ENCODE results near the gene LGR4. TPM values are rescaled to one million over a fixed set of nuclear protein-coding genes. Genes with fewer than 3 reads are reported as not detected.

Gene LGR4
- total and polyA plus RNA-seq, 10 of the 15 experiments (the other 5 are each of a cell fraction or from before 2014, with no cell fraction given) = under 0.01 to 0.64 (median 0.04) TPM; not detected in 5

DNA sequence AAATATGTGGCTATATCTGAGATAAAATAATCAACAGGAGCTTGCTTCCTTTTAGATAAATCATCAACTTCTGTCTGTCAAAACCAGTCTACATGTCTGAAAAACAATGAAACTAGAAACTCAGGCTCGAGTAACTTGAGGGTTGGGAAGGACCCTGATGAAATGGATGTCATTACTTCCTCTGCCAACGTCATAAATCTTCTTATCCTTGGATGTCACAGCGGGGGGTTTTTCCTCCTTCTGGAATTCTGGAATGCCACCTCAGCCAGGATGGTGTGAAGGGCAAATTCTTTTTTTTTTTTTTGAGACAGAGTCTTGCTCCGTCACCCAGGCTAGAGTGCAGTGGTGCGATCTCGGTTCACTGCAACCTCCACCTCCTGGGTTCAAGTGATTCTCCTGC, 13.4 kb downstream of the LGR4 start:
- Histone ChIP-seq H3K9ac (ENCODE audit: control insufficient read depth, insufficient read depth, low read length) (no peak overlapping the region), H2AFZ (ENCODE audit: control insufficient read depth, low read depth, low read length) (no peak overlapping the region), H3K36me3 (ENCODE audit: control insufficient read depth in 2 of 2, insufficient read depth in 2 of 2, low read length in 1 of 2) (no peaks in the 10 kb centered on the region), H3K27ac (ENCODE audit: control insufficient read depth, insufficient read depth) (no peak overlapping the region), H4K20me1 (ENCODE audit: control insufficient read depth, insufficient read depth) (no peaks in the 10 kb centered on the region), H3K27me3 (replicated peaks in 1 of 2; ENCODE audit: control insufficient read depth in 2 of 2, insufficient read depth in 2 of 2, low read length in 1 of 2) (no peaks in the 10 kb centered on the region), H3K9me3 (replicated peaks; ENCODE audit: control insufficient read depth, insufficient read depth, low read length) (no peaks in the 10 kb centered on the region), H3K4me2 (ENCODE audit: control insufficient read depth, insufficient read depth) (no peak overlapping the region), H3K79me2 (ENCODE audit: control insufficient read depth, insufficient read depth, low read length) (no peaks in the 10 kb centered on the region), H3K4me3 (no peak overlapping the region), H3K4me1 (ENCODE audit: control insufficient read depth, insufficient read depth, low read length) (no peaks in the 10 kb centered on the region)
- no TSS peak for BruUV-seq (replicated peaks)
- SMC1A ChIA-PET (ENCODE audit: uncharacterized antibody, unreplicated experiment) = no interaction called here
- no peak for FAIRE-seq
- CTCF ChIA-PET = no interaction called here
- POLR2A ChIA-PET = no interaction called here
- in situ Hi-C loops (cut with MboI) = no loop called here
- ATAC-seq = no peak
- 53% methylated on average over 6 of the region's 6 CpGs for WGBS (ENCODE audit: insufficient coverage, insufficient replicate concordance, low lambda C conversion rate, missing lambda C conversion rate)
- RAD21 ChIA-PET (ENCODE audit: unreplicated experiment) = no interaction called here
- no peak for DNase-seq (ENCODE audit: low read depth, low spot score)
- intact Hi-C loops (cut with micrococcal nuclease; ENCODE audit: unreplicated experiment) = no loop called here
- TF ChIP-seq, protein P1, sequence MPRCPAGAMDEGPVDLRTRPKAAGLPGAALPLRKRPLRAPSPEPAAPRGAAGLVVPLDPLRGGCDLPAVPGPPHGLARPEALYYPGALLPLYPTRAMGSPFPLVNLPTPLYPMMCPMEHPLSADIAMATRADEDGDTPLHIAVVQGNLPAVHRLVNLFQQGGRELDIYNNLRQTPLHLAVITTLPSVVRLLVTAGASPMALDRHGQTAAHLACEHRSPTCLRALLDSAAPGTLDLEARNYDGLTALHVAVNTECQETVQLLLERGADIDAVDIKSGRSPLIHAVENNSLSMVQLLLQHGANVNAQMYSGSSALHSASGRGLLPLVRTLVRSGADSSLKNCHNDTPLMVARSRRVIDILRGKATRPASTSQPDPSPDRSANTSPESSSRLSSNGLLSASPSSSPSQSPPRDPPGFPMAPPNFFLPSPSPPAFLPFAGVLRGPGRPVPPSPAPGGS (IDR thresholded peaks at IDR 0.05; ENCODE audit: borderline replicate concordance, insufficient read depth, low read depth, low read length, poor library complexity, severe bottlenecking) = no peak
- no peak for TF ChIP-seq IRF4 (IDR thresholded peaks at IDR 0.05; ENCODE audit: low read depth, low read length)
- TF ChIP-seq KAT2A (conservative IDR thresholded peaks at IDR 0.05; ENCODE audit: control insufficient read depth, low read depth, low read length) = no peak
- TF ChIP-seq, protein P2, sequence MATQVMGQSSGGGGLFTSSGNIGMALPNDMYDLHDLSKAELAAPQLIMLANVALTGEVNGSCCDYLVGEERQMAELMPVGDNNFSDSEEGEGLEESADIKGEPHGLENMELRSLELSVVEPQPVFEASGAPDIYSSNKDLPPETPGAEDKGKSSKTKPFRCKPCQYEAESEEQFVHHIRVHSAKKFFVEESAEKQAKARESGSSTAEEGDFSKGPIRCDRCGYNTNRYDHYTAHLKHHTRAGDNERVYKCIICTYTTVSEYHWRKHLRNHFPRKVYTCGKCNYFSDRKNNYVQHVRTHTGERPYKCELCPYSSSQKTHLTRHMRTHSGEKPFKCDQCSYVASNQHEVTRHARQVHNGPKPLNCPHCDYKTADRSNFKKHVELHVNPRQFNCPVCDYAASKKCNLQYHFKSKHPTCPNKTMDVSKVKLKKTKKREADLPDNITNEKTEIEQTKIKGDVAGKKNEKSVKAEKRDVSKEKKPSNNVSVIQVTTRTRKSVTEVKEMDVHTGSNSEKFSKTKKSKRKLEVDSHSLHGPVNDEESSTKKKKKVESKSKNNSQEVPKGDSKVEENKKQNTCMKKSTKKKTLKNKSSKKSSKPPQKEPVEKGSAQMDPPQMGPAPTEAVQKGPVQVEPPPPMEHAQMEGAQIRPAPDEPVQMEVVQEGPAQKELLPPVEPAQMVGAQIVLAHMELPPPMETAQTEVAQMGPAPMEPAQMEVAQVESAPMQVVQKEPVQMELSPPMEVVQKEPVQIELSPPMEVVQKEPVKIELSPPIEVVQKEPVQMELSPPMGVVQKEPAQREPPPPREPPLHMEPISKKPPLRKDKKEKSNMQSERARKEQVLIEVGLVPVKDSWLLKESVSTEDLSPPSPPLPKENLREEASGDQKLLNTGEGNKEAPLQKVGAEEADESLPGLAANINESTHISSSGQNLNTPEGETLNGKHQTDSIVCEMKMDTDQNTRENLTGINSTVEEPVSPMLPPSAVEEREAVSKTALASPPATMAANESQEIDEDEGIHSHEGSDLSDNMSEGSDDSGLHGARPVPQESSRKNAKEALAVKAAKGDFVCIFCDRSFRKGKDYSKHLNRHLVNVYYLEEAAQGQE (IDR thresholded peaks at IDR 0.05; ENCODE audit: low read depth, low read length) = no peak
- TF ChIP-seq, protein P3, sequence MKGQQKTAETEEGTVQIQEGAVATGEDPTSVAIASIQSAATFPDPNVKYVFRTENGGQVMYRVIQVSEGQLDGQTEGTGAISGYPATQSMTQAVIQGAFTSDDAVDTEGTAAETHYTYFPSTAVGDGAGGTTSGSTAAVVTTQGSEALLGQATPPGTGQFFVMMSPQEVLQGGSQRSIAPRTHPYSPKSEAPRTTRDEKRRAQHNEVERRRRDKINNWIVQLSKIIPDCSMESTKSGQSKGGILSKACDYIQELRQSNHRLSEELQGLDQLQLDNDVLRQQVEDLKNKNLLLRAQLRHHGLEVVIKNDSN (IDR thresholded peaks at IDR 0.05; ENCODE audit: borderline replicate concordance, extremely low read length, insufficient read depth, low read depth, low read length) = no peak
- TF ChIP-seq, protein P4, sequence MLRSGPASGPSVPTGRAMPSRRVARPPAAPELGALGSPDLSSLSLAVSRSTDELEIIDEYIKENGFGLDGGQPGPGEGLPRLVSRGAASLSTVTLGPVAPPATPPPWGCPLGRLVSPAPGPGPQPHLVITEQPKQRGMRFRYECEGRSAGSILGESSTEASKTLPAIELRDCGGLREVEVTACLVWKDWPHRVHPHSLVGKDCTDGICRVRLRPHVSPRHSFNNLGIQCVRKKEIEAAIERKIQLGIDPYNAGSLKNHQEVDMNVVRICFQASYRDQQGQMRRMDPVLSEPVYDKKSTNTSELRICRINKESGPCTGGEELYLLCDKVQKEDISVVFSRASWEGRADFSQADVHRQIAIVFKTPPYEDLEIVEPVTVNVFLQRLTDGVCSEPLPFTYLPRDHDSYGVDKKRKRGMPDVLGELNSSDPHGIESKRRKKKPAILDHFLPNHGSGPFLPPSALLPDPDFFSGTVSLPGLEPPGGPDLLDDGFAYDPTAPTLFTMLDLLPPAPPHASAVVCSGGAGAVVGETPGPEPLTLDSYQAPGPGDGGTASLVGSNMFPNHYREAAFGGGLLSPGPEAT (IDR thresholded peaks at IDR 0.05; ENCODE audit: low read depth) = no peak
- TF ChIP-seq TBL1XR1 (IDR thresholded peaks at IDR 0.05; ENCODE audit: low read depth, low read length) = no peak
- TF ChIP-seq LARP7 (IDR thresholded peaks at IDR 0.05) = no peak
- no peak for TF ChIP-seq RFX5 (IDR thresholded peaks at IDR 0.05; ENCODE audit: low read depth, low read length)
- TF ChIP-seq YBX1 (IDR thresholded peaks at IDR 0.05) = no peak
- TF ChIP-seq, protein P5, sequence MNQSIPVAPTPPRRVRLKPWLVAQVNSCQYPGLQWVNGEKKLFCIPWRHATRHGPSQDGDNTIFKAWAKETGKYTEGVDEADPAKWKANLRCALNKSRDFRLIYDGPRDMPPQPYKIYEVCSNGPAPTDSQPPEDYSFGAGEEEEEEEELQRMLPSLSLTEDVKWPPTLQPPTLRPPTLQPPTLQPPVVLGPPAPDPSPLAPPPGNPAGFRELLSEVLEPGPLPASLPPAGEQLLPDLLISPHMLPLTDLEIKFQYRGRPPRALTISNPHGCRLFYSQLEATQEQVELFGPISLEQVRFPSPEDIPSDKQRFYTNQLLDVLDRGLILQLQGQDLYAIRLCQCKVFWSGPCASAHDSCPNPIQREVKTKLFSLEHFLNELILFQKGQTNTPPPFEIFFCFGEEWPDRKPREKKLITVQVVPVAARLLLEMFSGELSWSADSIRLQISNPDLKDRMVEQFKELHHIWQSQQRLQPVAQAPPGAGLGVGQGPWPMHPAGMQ (IDR thresholded peaks at IDR 0.05; ENCODE audit: borderline replicate concordance) = no peak
- TF ChIP-seq RAD21 (IDR thresholded peaks at IDR 0.05; ENCODE audit: insufficient read depth, low read depth, low read length) = no peak

Data from GM12878 (cell line).